Sigmoid colon (tissue), 4 donors: ENCODE measurements around the gene LAMTOR3.

Experiments used
- EP300 ChIP-seq, 4 donors: sonication (generic); formaldehyde crosslinking; IDR thresholded peaks; one replicate each; pipeline ENCODE4 v1.6.1; 2017; ENCODE audit warnings: antibody characterized with exemption in 4 of 4
- POLR2AphosphoS5 ChIP-seq, 4 donors: sonication (generic); formaldehyde crosslinking; IDR thresholded peaks; one replicate each; pipeline ENCODE4 v1.6.1; 2017; ENCODE audit warnings: antibody characterized with exemption in 4 of 4
- TF ChIP-seq, protein P1 (sequence below), 4 experiments: fragments of 450-650 bp in 3 of 4; fragments of 200-600 bp in 1 of 4; IDR thresholded peaks; one replicate each; pipeline ENCODE4 v1.5.1; 2016 to 2019; ENCODE audit warnings: antibody characterized with exemption in 4 of 4, mild to moderate bottlenecking in 3 of 4, moderate library complexity in 2 of 4

DNA sequence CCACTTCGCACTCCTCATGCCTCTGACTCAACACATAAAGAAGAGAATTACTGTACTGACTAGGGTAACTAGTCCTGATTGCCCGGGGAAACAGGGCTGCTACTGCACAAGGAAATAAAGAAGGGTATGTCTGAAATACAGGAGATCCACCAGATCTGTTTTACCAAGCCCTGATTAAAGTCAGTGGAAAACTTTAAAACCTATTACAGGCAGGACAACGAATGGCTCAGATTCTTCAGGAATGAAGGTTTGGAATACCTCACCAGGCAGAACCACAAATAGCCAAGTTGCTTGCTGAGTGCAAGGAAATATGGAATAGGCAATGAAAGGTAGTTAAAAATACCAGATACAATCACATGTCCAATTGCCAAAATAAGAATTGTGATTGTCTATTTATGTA, 17.3 kb downstream of the LAMTOR3 start:
- TF ChIP-seq, protein P1, sequence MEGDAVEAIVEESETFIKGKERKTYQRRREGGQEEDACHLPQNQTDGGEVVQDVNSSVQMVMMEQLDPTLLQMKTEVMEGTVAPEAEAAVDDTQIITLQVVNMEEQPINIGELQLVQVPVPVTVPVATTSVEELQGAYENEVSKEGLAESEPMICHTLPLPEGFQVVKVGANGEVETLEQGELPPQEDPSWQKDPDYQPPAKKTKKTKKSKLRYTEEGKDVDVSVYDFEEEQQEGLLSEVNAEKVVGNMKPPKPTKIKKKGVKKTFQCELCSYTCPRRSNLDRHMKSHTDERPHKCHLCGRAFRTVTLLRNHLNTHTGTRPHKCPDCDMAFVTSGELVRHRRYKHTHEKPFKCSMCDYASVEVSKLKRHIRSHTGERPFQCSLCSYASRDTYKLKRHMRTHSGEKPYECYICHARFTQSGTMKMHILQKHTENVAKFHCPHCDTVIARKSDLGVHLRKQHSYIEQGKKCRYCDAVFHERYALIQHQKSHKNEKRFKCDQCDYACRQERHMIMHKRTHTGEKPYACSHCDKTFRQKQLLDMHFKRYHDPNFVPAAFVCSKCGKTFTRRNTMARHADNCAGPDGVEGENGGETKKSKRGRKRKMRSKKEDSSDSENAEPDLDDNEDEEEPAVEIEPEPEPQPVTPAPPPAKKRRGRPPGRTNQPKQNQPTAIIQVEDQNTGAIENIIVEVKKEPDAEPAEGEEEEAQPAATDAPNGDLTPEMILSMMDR (IDR thresholded peaks at IDR 0.05) = no peak
- no peak for TF ChIP-seq POLR2AphosphoS5 (IDR thresholded peaks at IDR 0.05)
- TF ChIP-seq EP300 (IDR thresholded peaks at IDR 0.05) = no peak
